Activated CD4-positive, alpha-beta T cell treated with anti-CD3 and anti-CD28 coated beads, Interleukin-2, amount 50 U/mL, for 24 hours (primary cell): ENCODE data around the gene GLS.
A peak's percentile ranks its signal among the peaks of the same experiment; 100 is the strongest.

Source experiments
- DNase-seq, 2 donors: peaks; one replicate each; pipeline ENCODE4 v3.0.0-alpha.2; 2020; ENCODE audit warnings: low read depth in 1 of 2, low spot score in 1 of 2

The GLS gene

GRCh38 chr2:191012346-191012745, 131.7 kb downstream of the GLS start:
- no peak for DNase-seq

- no peak for DNase-seq
Measured at GRCh38 chr2:191012845-191013681, 132.4 kb downstream of the GLS start.

- DNase-seq = no peak
Measured at GRCh38 chr2:191013682-191013931, 133.0 kb downstream of the GLS start.

GRCh38 chr2:191013932-191014652, 133.5 kb downstream of the GLS start, which contains the start of gene STAT1:
Gene STAT1 (minus strand): TSS chr2:191014171. CDS start chr2:191010003, 4,168 bp downstream.
- DNase-seq = peak; percentile 93 to 96

GRCh38 chr2:191014653-191015020, 134.0 kb downstream of the GLS start:
- DNase-seq = no peak
